Measurements from ENCODE around the gene HIVEP2.

Gene HIVEP2

DNA sequence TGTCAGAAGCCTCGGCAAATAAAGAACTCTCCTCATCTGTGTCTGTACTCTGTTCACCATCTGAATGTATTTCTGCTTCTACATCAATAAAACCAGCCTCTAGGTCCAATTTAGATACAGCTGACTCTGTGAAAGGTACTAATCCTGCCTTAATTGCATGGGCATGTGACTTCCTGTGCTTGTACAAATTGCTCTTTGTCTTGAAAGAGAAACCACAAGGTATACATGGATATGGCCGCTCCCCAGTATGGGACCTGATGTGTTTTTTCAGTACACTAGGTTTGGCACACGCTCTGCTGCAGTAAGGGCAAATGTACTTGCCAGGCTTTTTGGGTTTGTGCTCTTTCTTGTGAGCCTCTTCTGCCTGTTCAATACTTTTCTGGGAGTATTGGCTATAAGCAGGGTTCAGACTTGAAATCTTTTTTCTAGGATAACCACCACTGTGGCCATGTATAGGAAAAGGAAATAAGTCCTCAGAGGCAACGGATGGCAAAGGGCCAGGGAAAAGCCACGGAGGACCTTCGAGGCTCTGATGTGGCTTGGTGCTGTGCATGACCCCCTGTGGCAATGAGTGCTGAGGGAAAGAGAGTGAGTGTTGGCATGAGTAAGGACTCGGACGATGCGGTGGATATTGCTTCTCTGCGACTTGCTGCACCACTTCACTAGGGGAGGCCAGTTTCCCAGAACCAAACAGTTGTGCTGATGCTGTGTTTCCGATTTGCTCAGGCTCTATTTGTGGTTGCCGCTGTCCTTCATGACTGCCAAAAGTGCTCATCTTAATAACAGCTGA lies 170.9 kb downstream of the HIVEP2 start:
- no peak for DNase-seq (ENCODE audit: low read depth, low spot score)
- in situ Hi-C loops (cut with HindIII; ENCODE audit: low sequenced_read_pairs): no loop called here
- TF ChIP-seq, protein P1, sequence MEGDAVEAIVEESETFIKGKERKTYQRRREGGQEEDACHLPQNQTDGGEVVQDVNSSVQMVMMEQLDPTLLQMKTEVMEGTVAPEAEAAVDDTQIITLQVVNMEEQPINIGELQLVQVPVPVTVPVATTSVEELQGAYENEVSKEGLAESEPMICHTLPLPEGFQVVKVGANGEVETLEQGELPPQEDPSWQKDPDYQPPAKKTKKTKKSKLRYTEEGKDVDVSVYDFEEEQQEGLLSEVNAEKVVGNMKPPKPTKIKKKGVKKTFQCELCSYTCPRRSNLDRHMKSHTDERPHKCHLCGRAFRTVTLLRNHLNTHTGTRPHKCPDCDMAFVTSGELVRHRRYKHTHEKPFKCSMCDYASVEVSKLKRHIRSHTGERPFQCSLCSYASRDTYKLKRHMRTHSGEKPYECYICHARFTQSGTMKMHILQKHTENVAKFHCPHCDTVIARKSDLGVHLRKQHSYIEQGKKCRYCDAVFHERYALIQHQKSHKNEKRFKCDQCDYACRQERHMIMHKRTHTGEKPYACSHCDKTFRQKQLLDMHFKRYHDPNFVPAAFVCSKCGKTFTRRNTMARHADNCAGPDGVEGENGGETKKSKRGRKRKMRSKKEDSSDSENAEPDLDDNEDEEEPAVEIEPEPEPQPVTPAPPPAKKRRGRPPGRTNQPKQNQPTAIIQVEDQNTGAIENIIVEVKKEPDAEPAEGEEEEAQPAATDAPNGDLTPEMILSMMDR (IDR thresholded peaks at IDR 0.05; ENCODE audit: low read depth, low read length): no peak
- H3K4me3 ChIP-seq (ENCODE audit: low read depth, low read length): no peak overlapping the region

DNA sequence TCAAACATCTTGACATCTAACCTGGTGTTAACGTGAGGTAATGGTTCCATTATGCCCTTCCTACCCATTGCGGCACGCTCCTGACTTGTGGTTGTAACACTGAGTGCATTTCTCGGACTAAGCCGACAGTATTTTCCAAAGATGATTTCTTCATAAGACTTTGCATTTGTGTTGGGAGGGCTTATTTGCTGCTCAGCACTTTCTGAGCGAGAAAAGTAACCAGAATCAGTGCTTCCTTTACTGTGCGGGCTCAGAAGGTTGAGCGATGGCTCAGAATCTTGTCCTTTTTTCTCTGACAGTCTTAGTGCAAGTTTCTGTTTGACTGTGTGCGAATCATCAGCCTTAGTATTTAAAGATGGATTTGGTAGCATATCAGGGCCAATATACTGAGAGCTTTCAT lies 171.7 kb downstream of the HIVEP2 start:
- in situ Hi-C loops (cut with HindIII; ENCODE audit: low sequenced_read_pairs): no loop called here
- H3K4me3 ChIP-seq (ENCODE audit: low read depth, low read length): no peak overlapping the region
- TF ChIP-seq, protein P1 (IDR thresholded peaks at IDR 0.05; ENCODE audit: low read depth, low read length): no peak
- no peak for DNase-seq (ENCODE audit: low read depth, low spot score)

DNA sequence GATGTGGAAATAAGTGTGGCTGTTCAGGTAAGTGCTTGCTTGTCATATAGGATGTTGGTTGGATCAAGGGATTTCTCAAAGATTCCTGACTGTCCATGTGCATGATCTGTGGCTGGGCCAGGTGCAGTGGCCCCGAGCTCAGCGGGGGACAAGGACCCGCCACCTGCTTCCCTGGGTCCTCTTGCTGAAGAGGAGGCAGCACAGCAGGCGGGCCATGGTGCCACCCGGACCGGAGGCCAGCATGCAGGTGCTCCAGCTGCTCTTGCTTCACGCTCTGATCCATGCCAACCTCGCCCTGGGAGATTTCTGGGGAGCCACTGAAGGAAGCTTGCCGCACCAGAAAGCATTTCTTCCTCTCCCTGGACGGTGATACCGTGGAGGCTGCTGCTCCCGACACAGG lies 173.8 kb downstream of the HIVEP2 start:
- TF ChIP-seq, protein P1 (IDR thresholded peaks at IDR 0.05; ENCODE audit: low read depth, low read length): no peak
- in situ Hi-C loops (cut with HindIII; ENCODE audit: low sequenced_read_pairs): no loop called here
- H3K4me3 ChIP-seq (ENCODE audit: low read depth, low read length): no peak overlapping the region
- no peak for DNase-seq (ENCODE audit: low read depth, low spot score)

DNA sequence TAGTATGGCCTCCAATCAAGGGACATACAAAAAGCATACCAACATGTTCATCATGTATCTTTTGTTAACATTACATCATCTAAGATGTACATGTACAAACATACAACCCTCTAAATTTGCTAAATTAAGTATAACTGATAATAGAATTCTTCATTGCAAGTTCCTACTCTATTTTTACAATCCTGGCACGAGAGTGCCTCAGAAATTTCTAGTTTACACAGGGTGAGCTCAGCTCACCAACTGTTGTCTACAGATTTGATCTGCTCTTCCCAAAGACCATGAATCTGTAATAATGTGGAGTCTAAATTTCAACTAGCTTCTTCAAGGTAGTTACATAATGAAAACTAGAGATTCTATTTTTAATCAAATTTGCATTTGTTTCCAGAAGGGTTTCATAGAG lies 179.7 kb downstream of the HIVEP2 start:
- TF ChIP-seq, protein P1 (IDR thresholded peaks at IDR 0.05; ENCODE audit: low read depth, low read length): no peak
- in situ Hi-C loops (cut with HindIII; ENCODE audit: low sequenced_read_pairs): no loop called here
- no peak overlapping the region for H3K4me3 ChIP-seq (ENCODE audit: low read depth, low read length)
- DNase-seq (ENCODE audit: low read depth, low spot score): no peak

DNA sequence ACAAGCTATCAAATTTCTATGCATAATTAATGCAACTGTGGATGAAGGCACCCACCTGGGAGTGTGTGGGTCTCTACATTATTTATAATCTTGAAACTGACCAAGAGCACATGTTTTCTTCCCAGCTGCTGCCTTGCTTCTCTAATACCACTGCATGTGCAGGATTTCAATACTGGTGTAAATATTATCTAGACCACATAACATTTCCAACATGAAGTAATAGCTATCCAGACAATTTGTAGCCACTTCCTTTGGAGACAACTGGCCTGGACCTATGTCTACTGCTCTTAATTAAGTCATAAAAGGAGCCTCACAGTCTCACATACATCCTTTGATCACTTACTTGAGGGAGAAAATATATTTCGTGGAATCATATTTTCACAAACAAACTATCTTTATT lies 180.7 kb downstream of the HIVEP2 start:
- DNase-seq (ENCODE audit: low read depth, low spot score): no peak
- in situ Hi-C loops (cut with HindIII; ENCODE audit: low sequenced_read_pairs): no loop called here
- TF ChIP-seq, protein P1 (IDR thresholded peaks at IDR 0.05; ENCODE audit: low read depth, low read length): no peak
- no peak overlapping the region for H3K4me3 ChIP-seq (ENCODE audit: low read depth, low read length)

DNA sequence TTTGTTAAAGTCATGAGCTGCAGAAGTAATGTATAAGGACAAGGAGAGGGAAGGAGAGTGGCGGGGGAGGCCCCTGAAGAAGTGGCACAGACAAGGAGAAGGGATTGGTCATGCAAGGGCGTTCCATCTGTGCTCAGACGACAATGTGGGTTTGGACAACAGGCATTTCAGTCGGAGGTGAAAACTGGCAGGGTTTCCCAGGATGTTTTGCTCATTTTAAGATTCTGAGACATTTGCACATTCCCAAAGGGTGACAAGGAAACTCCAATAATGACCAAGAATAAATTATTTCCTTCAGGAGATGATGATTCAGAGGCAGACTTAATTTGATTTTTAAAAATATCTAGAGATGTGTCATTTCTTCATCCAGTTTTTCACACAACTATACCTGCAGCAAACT lies 181.8 kb downstream of the HIVEP2 start:
- TF ChIP-seq, protein P1 (IDR thresholded peaks at IDR 0.05; ENCODE audit: low read depth, low read length): no peak
- in situ Hi-C loops (cut with HindIII; ENCODE audit: low sequenced_read_pairs): no loop called here
- no peak overlapping the region for H3K4me3 ChIP-seq (ENCODE audit: low read depth, low read length)
- DNase-seq (ENCODE audit: low read depth, low spot score): peak; percentile 59
